ENCODE results near the gene ASTN2.
A peak's percentile ranks its signal among the peaks of the same experiment; 100 is the strongest.
"Not testable (repeated sequence)": the region's sequence is repeated elsewhere in the genome, so short reads cannot be mapped to it uniquely, and the experiment has no call there.

The ASTN2 gene

GRCh38 chr9:117074342-117074662 is 340.6 kb downstream of the ASTN2 start:
- DNase-seq (ENCODE audit: low spot score), result no peak

- peak; percentile 17 for DNase-seq (ENCODE audit: low spot score)
Observed at GRCh38 chr9:117073539-117074341, 341.1 kb downstream of the ASTN2 start.

- no peak for DNase-seq (ENCODE audit: low spot score)
Observed at GRCh38 chr9:117073071-117073470, 341.8 kb downstream of the ASTN2 start.

GRCh38 chr9:117072216-117072615 is 342.6 kb downstream of the ASTN2 start:
- no peak for DNase-seq (ENCODE audit: low spot score)

- DNase-seq (ENCODE audit: low spot score), result not testable (repeated sequence)
Observed at GRCh38 chr9:117071673-117072207, 343.1 kb downstream of the ASTN2 start.

- DNase-seq (ENCODE audit: low spot score), result no peak
Observed at GRCh38 chr9:117063721-117064471, 351.0 kb downstream of the ASTN2 start.

GRCh38 chr9:117060963-117061362 is 353.9 kb downstream of the ASTN2 start:
- DNase-seq (ENCODE audit: low spot score), result no peak

GRCh38 chr9:117050007-117050406 is 364.9 kb downstream of the ASTN2 start:
- DNase-seq (ENCODE audit: low spot score), result no peak

- DNase-seq (ENCODE audit: low spot score), result no peak
Observed at GRCh38 chr9:117046666-117047327, 368.1 kb downstream of the ASTN2 start.

- no peak for DNase-seq (ENCODE audit: low spot score)
Observed at GRCh38 chr9:117044241-117044640, 370.6 kb downstream of the ASTN2 start.

- no peak for DNase-seq (ENCODE audit: low spot score)
Observed at GRCh38 chr9:117043159-117043558, 371.7 kb downstream of the ASTN2 start.

- no peak for DNase-seq (ENCODE audit: low spot score)
Observed at GRCh38 chr9:117035546-117035945, 379.3 kb downstream of the ASTN2 start.

- DNase-seq (ENCODE audit: low spot score), result no peak
Observed at GRCh38 chr9:117034866-117035265, 380.0 kb downstream of the ASTN2 start.

- no peak for DNase-seq (ENCODE audit: low spot score)
Observed at GRCh38 chr9:117030254-117030768, 384.5 kb downstream of the ASTN2 start.

- no peak for DNase-seq (ENCODE audit: low spot score)
Observed at GRCh38 chr9:117029341-117029740, 385.5 kb downstream of the ASTN2 start.

GRCh38 chr9:117028103-117028858 is 386.6 kb downstream of the ASTN2 start:
- DNase-seq (ENCODE audit: low spot score), result no peak

- DNase-seq (ENCODE audit: low spot score), result no peak
Observed at GRCh38 chr9:117021906-117022305, 393.0 kb downstream of the ASTN2 start.

- no peak for DNase-seq (ENCODE audit: low spot score)
Observed at GRCh38 chr9:117018966-117019617, 395.8 kb downstream of the ASTN2 start.

- no peak for DNase-seq (ENCODE audit: low spot score)
Observed at GRCh38 chr9:117017414-117017985, 397.4 kb downstream of the ASTN2 start.

GRCh38 chr9:117014061-117014460 is 400.8 kb downstream of the ASTN2 start:
- DNase-seq (ENCODE audit: low spot score), result no peak

All from germinal center (tissue), 1 donor.